DMS53 (cell line): ENCODE data around the gene FFAR4.

Experiments
- DNase-seq: peaks from one replicate; lab custom pipeline; 2025; lab: John Stamatoyannopoulos, UW

Gene FFAR4

DNA sequence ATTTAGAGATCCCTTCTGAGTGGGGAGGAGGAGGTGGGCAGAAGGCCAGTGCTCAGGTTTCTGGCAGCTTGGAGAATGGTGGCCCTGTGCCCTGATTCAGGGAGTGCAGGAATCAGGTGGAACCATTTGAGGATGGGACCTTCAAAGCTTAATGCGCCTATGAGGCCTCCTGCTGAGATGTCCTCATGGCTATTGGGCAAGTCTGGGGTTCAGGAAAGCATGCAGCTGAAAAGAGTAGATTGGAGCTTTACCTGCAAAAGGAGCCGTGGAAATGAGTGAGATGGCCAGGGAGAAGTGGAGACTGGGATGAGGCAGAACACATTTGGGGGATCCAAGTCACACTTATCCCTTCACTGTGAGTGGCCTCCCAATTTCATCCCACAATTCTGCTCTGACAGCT is 6.1 kb downstream of the FFAR4 start:
- DNase-seq, result no peak

DNA sequence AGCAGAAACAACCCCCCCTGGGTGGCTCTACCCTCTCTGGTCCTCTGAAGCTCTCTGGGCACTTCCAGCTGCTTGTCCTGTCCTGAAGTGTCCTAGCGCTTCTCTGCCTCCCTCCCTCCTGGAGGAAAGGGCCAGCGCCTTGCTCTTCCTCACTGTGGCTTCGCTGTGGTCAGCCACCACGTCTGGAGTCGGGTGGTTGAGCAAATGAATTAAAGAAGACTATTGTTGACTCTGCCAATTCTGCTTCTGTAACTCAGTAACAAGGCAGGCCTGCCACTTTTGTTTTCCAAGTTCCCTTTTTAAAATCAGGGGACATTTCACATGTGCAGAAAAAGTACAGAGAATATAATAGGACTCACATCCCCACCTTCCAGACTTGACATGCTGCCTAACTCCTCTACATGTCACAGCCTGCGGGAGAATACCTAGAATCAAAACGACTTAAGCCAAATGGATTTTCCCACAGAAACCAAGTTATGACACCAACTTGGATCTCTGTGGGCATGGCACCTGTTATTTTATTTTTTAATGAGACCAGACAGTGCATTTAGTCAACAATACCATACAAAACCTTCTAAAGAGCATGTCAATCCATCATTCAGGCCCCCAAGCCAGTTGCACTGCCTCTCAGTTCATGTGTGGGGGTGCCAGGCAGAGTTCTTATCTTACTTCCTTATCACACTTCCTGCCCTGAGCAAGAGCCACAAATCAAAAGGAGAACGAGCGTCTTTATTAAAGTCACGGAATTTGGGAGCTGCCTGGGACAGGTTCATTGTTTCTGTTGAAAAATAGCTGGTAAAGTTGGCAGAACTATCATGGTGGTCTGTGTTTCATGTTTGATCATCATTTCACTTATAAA is 6.8 kb downstream of the FFAR4 start:
- peak; percentile 14 for DNase-seq

DNA sequence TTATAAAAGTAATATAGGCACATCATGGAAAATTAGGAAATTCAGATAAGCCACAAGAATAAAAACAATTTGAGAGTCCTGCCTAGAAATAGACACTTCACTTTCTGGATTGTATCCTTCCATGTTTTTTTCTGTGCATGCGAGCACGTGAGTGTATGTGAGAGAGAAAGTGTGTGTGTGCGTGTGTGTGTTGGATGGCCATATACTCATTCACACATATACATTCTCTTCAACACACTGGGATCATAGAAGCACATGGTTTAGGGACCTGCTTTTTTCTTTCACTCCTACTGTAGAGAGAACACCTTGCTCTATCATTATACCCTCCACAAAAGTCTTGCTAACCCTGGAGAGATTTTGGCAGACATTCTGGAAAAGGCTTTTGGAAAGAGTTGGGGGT is 7.5 kb downstream of the FFAR4 start:
- DNase-seq, result no peak

DNA sequence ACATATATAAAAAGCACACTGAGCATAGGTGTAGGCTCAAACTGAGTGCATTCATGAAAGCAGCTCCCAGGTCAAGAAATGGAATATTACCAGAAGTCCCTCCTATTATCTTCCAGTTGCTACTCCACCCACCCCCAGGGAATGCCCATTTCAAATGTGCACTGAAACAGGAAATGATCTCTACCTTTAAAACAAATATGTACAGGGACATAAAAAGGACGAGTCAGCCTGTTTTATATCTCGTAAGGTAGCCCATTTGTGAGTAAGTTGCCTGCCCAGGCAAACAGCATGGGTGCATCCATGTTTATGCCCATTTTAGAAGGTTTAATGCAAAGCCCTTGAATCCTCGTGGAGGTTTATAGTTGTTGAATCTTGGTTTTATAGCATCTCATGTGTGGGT is 10.4 kb downstream of the FFAR4 start:
- peak; percentile 51 for DNase-seq

DNA sequence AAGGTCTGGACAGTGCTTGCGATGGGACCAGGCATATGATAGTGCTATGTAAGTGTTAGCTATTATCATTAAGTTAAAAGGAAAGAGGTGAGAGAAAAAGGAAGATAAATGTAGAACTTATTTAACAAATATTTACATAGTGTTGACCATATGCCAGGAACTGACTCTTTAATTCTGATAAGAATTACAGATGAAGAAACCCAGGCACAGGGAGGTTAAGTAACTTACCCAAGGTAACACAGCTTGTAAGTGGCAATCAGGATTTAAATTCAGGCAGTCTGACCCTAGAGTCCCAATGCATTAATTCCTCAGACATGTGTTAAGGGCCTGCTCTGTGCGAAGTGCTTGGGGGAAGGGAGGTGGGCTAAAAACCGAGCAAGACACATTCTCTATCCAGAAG is 11.1 kb downstream of the FFAR4 start:
- DNase-seq, result no peak

DNA sequence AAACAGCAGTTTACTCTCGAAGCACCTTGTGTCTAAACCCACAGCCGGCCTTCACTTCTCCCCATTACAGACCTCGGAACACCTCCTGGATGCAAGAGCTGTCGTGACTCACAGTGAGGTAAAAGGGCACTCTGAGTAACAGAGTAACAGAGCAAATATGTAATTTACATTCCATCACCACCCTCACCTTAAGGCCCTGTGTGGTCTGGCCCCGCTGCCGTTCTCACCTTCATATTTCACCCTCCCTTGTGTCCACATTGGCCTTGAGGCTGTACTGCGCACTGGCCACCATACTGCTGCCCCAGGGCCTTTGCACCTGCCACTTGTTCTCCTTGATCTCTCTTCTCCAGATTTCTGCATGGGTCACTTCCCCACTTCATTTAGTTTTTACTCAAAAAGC is 12.6 kb downstream of the FFAR4 start:
- DNase-seq, result no peak

DNA sequence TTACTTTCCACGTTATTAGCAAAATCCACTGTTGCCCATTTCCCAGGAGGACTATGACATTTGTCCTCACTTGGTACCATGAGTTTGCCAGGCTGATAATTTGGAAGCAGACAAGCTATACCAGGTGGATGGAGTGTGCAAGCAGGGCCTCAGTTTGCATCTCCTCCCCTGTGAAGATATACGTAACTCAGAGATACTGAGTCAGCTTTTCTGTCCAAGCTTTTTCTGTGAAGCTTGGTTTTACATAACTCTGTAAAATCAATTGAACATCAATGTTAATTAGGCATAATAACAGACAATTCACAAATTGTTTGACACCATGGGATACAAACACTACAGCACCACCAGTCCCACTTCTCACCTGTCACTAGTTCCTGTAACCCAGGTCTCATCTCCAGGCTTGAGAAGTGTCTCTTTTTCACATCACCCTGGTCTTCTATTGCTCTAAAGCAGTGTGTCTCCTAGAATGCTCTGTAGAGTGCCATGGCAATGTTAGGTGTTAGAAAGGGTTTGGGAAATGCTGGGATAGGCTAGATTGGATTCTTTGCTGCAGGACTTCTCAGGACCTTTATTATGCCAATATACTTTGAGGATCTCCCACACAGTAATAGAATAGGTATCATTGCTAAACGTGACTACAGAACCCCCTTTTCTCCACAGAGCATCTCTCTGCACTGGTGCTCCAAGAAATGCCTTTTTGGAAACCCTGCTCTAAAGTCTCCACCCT is 13.7 kb downstream of the FFAR4 start:
- DNase-seq, result no peak

DNA sequence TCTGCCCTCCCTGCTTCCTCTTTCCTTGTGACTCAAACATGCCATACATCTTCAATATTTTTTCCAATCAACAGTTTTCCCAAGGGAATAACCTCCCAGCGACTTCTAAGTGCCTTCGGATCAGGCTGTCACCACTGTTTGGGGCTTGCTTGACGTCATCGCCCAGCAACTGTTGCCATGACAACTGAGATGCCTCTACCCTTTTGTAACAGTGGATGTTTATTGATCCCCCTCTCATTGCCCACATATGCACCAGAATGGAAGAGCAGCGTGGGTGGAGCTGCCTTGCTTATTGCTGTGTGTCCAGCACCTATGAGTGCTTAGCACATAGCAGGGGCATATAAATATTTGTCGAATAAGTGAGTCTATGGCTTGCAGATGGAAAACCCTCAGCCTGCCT is 14.4 kb downstream of the FFAR4 start:
- peak; percentile 36 for DNase-seq

DNA sequence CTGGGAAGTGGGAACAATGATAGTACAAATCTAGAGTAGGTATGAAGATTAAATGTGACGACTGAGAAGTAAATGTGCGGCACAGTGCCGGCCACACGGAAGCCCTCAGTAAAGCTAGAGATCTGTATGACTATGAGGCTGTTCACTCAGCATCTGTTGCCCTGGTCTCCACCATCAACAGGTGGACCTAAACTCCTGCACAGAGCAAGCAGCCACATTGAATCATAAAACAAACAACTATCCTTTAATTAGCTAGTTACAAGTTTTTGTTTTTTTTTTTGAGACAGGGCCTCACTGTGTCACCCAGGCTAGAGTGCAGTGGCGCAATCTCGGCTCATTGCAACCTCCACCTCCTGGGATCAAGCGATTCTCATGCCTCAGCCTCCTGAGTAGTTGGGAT is 18.0 kb downstream of the FFAR4 start:
- DNase-seq, result no peak

DNA sequence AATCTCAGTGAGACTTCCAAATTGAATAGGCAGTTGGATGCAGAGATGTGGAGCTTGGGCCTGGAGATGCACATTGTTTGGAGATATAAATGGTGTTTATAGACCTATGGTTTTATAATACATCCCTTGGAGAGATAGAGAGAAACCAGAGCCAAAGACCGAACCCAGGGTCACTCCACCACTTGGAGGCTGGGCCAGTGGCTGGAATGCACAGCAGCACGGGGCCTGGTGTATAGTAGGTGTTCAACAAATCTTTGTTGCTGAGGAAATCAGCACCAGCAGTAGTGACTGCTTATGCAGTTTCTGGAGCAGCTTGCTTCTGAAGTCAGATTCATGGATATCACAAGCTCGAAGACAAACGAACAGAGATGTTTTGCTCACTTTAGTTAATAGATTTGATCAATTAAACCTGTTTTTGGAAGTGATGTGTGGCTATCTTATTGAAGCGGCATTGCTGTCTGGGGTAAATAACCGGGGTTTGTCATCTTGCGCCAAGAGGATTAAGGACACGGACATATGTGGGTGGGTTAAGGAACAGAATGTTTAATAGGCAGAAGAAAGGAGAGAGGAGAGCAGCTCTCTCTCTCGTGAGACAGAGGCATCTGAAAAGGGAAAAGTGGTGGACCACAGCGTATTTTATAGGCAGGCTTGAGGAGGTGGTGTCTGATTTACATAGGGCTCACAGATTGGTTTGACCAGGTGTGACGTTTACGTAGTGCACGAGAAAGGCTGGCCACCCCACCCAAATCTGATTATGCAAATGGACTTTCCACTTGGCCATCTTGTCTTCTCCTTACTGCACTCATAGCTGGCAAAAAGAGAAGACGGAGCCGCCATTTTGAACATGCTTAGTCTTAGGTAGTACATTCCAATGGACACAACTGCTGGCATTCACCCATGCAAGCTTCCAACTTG is 23.4 kb downstream of the FFAR4 start:
- DNase-seq, result no peak

DNA sequence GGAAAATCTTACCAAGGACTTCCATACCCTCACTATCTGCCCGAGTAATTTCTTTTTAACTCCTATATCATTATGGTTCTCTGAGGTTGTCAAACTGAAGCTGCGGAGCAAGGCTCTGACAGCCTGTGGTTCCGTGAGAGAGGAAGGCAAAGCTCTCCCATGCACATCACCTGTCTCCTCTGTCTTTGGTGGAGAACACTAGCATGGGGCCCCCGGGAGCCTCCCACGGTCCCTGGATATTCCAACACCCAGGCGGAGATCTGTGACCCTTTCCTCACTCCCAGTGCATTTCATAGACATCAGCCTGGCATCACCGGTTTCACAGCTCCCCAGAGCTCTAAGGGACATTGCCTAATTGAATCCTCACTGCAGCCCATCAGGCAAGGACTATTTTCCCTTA is 24.2 kb downstream of the FFAR4 start:
- no peak for DNase-seq

DNA sequence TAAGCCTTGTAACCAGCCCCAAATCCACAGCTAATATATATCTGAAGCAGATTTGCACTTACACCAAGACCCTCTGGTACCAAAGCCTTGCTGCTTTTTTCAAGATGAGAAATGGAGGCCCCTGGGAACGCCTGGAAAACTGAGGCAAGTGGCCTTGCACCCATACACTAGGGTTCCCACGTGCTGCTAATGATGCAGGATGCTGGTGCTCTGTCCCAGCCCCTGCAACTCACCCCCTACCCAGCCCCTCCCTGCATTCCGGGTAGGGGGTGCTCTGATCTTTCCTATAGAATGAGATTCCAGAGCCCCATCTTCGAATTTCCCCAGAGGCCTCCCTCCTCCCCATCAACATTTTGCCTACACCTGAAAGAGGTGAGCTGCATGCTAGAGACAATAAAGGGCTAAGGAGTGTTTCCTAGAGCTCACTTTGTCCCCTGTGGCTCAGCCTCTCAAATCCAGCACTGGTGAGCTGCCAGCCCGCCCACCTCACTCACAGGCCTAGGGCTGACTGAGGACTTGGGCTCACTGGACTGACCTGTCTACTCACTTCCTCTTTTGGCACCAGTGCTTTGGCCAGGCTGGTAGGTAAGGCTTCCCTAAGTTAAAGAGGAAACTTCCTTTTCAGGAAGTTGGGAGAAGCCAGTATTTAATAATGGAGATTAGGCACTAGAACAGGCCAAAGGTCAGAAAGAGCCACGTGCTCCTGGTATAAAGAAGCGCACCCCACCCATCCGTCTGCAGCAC is 24.8 kb downstream of the FFAR4 start:
- DNase-seq, result no peak

DNA sequence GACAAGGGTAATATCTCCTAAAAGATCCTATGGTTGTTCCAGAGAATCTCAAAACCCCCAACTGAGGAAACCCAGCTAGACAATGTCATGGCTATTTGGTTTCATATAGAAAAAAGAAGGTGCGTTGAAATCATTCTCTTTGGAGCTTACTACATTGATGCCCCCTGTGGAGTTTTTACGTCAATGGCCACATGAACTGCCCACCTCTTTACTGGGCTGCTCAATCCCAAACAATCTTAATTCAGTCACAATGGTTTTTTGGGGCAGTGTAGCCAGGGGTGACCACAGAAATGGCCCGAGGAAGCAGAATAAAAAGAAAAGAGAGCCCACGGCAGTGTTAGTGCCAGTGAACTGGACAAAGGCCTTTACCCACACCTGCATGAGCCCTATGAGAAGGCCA is 26.8 kb downstream of the FFAR4 start:
- no peak for DNase-seq

DNA sequence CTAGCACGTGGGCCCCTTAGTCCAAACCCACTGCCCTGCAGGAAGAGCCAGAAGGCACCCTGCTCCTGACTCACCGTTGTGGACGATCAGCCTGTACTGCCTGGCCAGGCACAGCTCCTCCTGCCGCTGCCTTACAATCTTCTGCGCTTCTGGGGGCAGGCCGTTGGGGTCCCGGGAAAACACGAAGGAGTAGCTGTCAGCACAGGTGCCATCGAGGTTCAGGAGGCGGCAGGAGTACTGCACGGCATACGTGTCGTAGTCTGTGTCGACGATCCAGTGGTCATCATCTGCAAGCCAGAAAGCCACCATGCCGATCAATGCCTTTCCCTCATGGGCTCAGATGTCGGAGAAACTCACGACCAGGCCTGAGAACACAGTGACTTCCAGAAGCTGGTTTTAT is 27.3 kb downstream of the FFAR4 start:
- no peak for DNase-seq

DNA sequence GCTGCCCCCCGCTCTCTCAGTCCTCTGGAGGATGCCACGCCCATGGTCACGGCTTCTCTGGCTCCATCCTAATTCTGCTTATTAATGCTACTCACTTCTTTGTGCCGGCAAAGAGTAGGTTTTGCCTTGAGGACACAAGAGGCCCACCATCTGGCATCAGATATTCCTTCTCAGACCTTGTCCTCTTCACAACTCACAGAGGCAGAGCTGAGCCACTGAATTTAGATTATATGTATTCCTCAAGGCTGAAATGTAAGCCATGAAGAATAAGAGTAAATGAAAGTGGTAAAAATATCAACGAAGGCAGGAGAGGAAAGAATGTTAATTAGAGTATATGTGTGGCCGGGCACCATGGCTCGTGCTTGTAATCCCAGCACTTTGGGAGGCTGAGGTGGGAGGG is 28.1 kb downstream of the FFAR4 start:
- no peak for DNase-seq

DNA sequence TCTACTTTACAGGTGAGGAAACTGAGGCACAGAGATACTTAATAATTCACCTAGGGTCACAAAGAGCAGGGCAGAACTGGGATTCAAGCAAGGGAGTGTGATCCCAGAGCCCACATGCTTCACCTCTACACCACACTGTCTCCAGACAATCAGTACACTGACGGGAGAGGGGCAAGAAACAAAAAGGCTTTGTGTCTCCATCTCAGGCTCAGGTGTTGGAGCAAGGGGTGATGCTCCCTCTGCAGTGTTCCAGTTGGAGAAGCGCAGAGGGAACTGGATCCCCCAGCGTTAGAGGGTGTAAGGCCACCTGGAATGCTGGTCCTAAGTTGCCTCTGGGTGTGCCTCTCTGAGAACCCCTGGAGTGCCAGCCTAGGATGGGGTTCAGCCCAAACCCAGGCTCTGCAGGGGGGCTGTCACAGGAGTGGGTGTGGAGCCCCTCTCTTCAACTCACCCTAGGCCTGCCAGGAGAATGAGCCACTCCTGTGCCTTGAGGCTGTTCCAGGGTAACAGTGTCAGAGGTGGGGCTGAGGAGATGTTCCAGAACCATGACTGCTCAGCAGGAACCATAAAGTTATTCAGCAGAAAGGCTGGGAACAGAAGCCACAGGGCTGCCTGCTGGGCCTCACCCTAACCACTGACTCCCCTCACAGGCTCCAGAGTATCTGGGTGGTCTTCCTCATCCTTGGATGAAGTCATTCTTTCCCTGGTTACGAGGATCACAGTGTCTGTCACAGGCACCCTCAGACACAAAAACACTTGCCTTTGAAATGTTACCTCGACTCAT is 29.1 kb downstream of the FFAR4 start:
- no peak for DNase-seq

DNA sequence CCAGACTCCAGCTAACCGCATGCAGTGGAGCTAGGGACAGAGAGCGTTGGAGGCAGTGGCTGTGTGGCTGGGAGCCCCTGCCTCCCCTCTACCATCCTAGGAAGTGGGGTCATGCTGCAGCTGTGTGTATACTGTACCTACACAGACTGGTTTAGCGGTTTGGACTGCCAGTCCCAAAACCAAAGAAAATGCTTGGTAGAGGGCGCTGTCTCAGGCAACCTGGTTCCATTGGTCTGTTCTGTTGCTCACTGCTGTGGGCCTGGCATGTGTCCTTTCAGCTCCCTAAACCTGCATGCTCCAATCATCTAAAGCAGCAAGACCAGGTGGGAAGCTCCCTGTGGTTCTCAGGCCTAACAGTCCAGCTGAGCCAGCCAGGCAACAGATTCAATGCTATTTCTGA is 30.1 kb downstream of the FFAR4 start:
- peak; percentile 11 for DNase-seq

DNA sequence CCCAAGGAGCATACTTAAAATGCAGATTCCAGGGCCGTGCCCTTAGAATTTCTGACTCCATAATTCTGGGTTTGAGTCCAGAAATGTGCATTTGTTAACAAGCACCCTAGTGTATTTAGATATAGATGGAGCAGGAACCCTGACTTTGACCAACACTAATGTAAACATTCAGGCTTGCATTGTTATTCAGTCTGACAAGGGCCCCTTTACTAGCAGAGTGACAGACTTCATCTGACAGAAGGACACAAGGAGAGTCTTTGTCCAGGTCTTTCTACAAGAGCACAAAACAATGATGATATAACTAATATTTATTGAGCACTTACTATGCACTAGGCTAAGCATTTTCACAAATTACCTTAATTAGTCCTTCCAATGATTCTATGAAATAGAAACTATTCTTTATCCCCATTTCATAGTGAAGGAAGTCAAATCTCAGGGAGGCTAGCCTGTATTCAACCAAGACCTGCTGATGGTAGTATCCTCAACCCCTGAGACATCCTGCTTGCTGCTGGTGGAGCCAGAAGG is 30.7 kb downstream of the FFAR4 start:
- no peak for DNase-seq

DNA sequence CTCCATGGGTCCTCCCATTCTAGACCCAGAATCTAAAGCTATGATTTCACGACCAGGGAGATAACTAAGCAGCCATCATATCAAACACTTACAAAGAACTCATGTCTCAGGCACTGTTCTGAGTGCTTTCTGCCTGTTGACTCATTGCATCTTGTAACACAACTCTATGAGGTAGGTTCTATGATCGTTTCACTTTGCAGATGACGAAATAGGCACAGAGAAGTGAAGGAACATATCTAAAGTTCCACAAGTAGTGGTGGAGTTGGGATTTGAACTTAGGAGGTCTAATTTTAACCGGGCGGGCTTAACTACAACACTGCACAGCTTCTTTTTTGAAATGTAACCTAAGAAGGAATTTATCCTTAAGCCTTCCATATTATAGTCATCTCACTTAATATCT is 31.7 kb downstream of the FFAR4 start:
- no peak for DNase-seq

DNA sequence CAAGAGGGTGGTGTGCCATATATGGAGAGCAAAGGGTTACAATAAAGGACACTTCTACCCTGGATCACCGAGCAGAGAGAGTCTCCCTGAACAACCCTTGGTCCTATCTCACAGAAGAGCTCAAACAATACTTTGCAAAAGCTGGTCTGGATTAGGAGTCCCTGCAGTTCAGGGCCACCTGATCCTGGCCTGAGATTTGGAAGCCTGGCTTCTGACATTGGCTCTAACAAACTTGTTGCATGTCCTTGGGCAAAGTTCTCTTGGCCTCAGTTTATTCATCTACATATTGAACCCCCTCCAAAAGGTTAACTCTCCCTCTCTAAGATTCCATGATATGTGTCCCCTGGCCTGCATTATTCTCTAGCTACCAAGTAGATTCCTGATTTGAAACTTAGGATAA is 32.9 kb downstream of the FFAR4 start:
- no peak for DNase-seq

DNA sequence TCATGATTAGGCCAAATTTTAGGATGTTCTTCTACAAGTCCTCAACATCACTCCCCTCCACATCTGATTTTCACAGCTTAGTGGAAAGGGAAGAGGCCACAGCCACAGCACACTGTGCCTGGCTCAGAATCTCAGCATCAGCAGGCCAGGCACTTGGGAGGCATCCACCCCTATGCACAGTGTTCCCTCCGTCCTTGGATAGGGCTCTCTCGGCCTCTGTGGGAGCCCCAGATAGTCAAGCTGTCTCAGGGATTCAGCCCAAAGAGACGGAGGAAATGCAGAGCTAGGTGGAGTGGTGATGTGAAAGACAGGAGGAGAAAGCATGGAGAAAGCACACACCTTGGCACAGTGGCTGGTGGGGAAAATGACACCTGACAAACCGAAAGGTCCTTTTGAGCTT is 33.3 kb downstream of the FFAR4 start:
- DNase-seq, result no peak
